Endothelial cell (in vitro differentiated cells): ENCODE measurements around the gene G2E3. TPM values are rescaled to one million over a fixed set of nuclear protein-coding genes. Genes with fewer than 3 reads are reported as not detected.
"Not testable (repeated sequence)": the region's sequence is repeated elsewhere in the genome, so short reads cannot be mapped to it uniquely, and the experiment has no call there.

Experiments
- DNase-seq: peaks from one replicate; pipeline ENCODE4 v3.0.0; 2021; ENCODE audit warnings: low spot score
- H3K27ac Mint-ChIP-seq: one replicate; pipeline ENCODE4 v1.8.0; 2021; ENCODE audit warnings: mixed read lengths, inconsistent platforms; ENCODE audit not compliant: unreplicated experiment
- H3K27me3 Mint-ChIP-seq: one replicate; pipeline ENCODE4 v1.8.0; 2021; ENCODE audit warnings: mild to moderate bottlenecking, moderate library complexity, mixed read lengths, inconsistent platforms; ENCODE audit not compliant: unreplicated experiment
- H3K36me3 Mint-ChIP-seq: one replicate; pipeline ENCODE4 v1.8.0; 2021; ENCODE audit warnings: mild to moderate bottlenecking, low read depth, mixed read lengths, inconsistent platforms; ENCODE audit not compliant: unreplicated experiment
- H3K4me1 Mint-ChIP-seq: one replicate; pipeline ENCODE4 v1.8.0; 2021; ENCODE audit warnings: mild to moderate bottlenecking, mixed read lengths, inconsistent platforms; ENCODE audit not compliant: unreplicated experiment
- H3K4me3 Mint-ChIP-seq: one replicate; pipeline ENCODE4 v1.8.0; 2021; ENCODE audit warnings: mild to moderate bottlenecking, mixed read lengths, inconsistent platforms; ENCODE audit not compliant: unreplicated experiment
- H3K9me3 Mint-ChIP-seq: one replicate; pipeline ENCODE4 v1.8.0; 2021; ENCODE audit warnings: mixed read lengths, inconsistent platforms; ENCODE audit not compliant: unreplicated experiment
- total RNA-seq: library from RNA; stranded (reverse); fragmentation: NEBNext Ultra II Directional; extraction: Animal tissue kit (Norgen Biotek cat#: 25700); gene quantifications from one replicate; pipeline ENCODE4 v1.2.1, GENCODE V29; 2021; ENCODE audit not compliant: unreplicated experiment
- TF ChIP-seq, protein P1 (sequence below): fragments of 200-600 bp; sonication (generic); IDR thresholded peaks from one replicate; pipeline ENCODE4 v1.5.0; 2021; ENCODE audit warnings: antibody characterized with exemption; ENCODE audit not compliant: unreplicated experiment

G2E3 gene
- total RNA-seq, 1 donor from 2014 or later, result 23.9 TPM

DNA sequence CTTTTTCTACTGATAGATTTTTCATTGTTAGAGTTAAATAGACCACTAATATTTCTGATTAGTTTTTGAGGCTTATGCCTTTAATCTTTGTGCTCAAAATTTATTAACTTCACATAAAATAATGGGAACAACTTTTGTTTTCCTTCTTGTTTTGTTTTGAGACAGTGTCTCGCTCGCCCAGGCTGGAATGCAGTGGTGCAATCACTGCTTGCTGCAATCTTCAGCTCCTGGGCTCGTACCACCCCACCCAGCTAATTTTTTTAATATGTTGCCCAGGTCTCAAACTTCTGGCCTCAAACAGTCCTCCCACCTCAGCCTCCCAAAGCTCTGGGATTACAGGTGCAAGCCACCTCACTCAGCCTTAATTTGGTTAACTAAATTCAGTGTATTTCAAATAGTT, 80.0 kb downstream of the G2E3 start:
- H3K36me3 Mint-ChIP-seq, result peaks cover 5% of the 10 kb centered on the region
- TF ChIP-seq, protein P1, sequence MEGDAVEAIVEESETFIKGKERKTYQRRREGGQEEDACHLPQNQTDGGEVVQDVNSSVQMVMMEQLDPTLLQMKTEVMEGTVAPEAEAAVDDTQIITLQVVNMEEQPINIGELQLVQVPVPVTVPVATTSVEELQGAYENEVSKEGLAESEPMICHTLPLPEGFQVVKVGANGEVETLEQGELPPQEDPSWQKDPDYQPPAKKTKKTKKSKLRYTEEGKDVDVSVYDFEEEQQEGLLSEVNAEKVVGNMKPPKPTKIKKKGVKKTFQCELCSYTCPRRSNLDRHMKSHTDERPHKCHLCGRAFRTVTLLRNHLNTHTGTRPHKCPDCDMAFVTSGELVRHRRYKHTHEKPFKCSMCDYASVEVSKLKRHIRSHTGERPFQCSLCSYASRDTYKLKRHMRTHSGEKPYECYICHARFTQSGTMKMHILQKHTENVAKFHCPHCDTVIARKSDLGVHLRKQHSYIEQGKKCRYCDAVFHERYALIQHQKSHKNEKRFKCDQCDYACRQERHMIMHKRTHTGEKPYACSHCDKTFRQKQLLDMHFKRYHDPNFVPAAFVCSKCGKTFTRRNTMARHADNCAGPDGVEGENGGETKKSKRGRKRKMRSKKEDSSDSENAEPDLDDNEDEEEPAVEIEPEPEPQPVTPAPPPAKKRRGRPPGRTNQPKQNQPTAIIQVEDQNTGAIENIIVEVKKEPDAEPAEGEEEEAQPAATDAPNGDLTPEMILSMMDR, result no peak
- H3K4me3 Mint-ChIP-seq, result no peak overlapping the region
- no peak for DNase-seq
- no peaks in the 10 kb centered on the region for H3K4me1 Mint-ChIP-seq
- H3K9me3 Mint-ChIP-seq, result no peaks in the 10 kb centered on the region
- no peaks in the 10 kb centered on the region for H3K27me3 Mint-ChIP-seq
- H3K27ac Mint-ChIP-seq, result no peak overlapping the region

DNA sequence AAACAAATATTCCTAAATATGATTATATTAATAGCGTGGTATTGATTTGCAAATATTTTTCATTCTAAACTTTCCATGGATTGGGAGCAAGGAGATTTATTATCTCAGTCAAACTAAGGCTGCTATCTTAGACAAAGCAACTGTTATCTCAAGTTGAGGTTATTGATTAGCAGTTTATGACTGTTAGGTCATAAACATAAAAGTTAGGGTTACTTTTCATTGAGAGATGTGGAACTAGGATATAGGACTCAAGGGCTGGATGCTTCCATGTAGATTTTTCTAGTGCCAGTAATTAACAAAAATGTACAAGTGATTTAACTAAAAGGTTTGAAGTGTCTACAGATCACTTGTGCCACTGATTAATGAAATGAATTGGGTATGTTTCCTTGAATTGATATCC, 82.2 kb downstream of the G2E3 start:
- no peak for DNase-seq
- Mint-ChIP-seq H3K36me3 (peaks cover 28% of the 10 kb centered on the region), H3K4me3 (no peak overlapping the region), H3K9me3 (no peaks in the 10 kb centered on the region), H3K27me3 (no peaks in the 10 kb centered on the region), H3K4me1 (no peaks in the 10 kb centered on the region), H3K27ac (no peak overlapping the region)
- TF ChIP-seq, protein P1, result no peak

DNA sequence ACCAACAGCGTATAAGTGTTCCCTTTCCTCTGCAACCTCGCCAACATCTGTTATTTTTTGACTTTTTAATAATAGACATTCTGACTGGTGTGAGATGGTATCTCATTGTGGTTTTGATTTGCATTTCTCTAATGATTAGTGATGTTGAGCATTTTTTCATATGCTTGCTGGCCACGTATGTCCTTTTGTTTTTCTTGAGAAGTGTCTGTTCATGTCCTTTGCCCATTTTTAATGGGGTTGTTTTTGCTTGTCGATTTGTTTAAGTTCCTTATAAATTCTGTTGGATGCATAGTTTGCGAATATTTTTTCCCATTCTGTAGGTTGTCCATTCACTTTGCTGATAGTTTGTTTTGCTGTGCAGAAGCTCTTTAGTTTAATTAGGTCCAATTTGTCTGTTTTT, 85.5 kb downstream of the G2E3 start:
- DNase-seq, H3K4me1 Mint-ChIP-seq, H3K9me3 Mint-ChIP-seq, H3K27ac Mint-ChIP-seq, H3K27me3 Mint-ChIP-seq: not testable (repeated sequence)
- peaks cover 35% of the 10 kb centered on the region for H3K36me3 Mint-ChIP-seq
- peak overlapping the region; percentile 54 for H3K4me3 Mint-ChIP-seq

DNA sequence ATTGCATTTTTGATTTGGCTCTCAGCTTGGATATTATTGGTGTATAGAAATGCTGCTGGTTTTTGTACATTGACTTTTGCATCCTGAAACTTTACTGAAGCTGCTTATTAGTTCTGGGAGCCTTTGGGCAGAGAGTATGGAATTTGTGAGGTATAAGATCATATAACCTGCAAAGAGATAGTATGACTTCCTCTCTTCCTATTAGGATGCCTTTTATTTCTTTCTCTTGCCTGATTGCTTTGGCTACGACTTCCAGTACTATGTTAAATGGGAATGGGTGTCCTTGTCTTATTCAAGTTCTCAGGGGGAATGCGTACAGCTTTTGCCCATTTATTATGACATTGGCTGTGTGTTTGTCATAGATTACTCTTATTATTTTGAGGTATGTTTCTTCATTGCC, 86.6 kb downstream of the G2E3 start:
- H3K36me3 Mint-ChIP-seq, result peaks cover 38% of the 10 kb centered on the region
- H3K27ac Mint-ChIP-seq, result no peak overlapping the region
- no peaks in the 10 kb centered on the region for H3K4me1 Mint-ChIP-seq
- H3K9me3 Mint-ChIP-seq, result no peaks in the 10 kb centered on the region
- no peaks in the 10 kb centered on the region for H3K27me3 Mint-ChIP-seq
- no peak for DNase-seq
- TF ChIP-seq, protein P1, result no peak
- peak overlapping the region; percentile 60 for H3K4me3 Mint-ChIP-seq

DNA sequence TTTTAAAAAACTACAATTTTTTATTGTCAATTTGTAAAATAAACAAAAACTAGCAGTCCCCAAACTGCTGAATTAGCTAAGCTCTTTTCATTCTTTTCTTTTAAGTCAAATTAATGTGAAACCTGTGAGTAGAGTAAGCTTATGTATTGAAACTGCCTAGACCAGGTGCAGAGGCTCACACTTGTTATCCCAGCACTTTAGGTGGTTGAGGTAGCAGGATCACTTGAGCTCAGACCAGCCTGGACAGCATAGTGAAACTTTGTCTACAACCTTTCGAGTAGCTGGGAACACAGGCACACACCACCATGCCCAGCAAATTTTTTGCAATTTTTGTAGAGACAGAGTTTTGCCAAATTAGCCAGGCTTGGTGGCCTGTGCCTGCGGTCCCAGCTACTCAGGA, 89.5 kb downstream of the G2E3 start:
- TF ChIP-seq, protein P1, result no peak
- H3K4me3 Mint-ChIP-seq, result no peak overlapping the region
- no peaks in the 10 kb centered on the region for H3K27me3 Mint-ChIP-seq
- H3K4me1 Mint-ChIP-seq, result no peaks in the 10 kb centered on the region
- no peak overlapping the region for H3K27ac Mint-ChIP-seq
- peaks cover 36% of the 10 kb centered on the region for H3K36me3 Mint-ChIP-seq
- no peak for DNase-seq
- H3K9me3 Mint-ChIP-seq, result no peaks in the 10 kb centered on the region

DNA sequence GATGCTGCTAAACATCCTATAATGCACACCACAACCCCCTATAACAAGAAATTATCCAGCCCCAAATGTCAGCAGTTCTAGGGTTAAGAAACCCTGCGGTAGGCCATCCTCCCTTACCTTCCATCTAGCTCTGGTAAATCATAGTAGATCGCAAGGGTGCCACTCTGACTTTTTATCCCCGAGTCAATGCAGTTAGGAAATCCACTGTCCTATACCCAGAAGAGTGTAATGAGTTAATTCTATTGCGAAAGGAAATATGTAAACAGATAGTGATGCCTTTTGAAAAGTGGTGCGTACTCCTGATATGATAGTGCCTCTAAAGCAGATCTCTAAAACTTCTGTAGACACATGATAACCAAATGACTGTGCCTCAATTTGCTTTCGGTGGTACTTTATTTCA, 93.0 kb downstream of the G2E3 start:
- TF ChIP-seq, protein P1, result no peak
- Mint-ChIP-seq H3K9me3 (no peaks in the 10 kb centered on the region), H3K36me3 (peaks cover 11% of the 10 kb centered on the region), H3K27ac (no peak overlapping the region), H3K27me3 (no peaks in the 10 kb centered on the region), H3K4me3 (no peak overlapping the region), H3K4me1 (no peaks in the 10 kb centered on the region)
- DNase-seq, result no peak
